Endothelial cell of umbilical vein (primary cell): ENCODE results near the gene KCNH1. TPM values are rescaled to one million over a fixed set of nuclear protein-coding genes. Genes with fewer than 3 reads are reported as not detected.

Experiments used
- BruUV-seq: library from RNA; stranded (reverse); fragments of 400-500 nt; replicated peaks from 2 replicates; lab custom pipeline; 2021; lab: Mats Ljungman, UMichigan
- CTCF ChIA-PET: fragments of 300-600, 350-600 bp; sonication (Branson Sonifier 250); formaldehyde crosslinking; loops from one replicate; lab custom pipeline; 2021; ENCODE audit warnings: antibody characterized with exemption, inconsistent platforms; lab: Charles Lee
- POLR2A ChIA-PET: fragments of 300-600, 350-600 bp; sonication (Branson Sonifier 250); formaldehyde crosslinking; loops from one replicate; lab custom pipeline; 2021; ENCODE audit warnings: antibody characterized with exemption, inconsistent platforms; lab: Charles Lee
- DNase-seq: peaks from one replicate; pipeline ENCODE4 v3.0.0-alpha.2; 2011; ENCODE audit warnings: low read depth, low spot score
- FAIRE-seq: peaks from 2 replicates; lab custom pipeline; 2011; peaks lifted over from hg19 to GRCh38; lab: Jason Lieb, UNC
- H2AFZ ChIP-seq: 2 replicates; pipeline ENCODE4 v1.6.0; 2012; ENCODE audit warnings: low read depth, low read length, control low read depth, inconsistent platforms
- H3K27ac ChIP-seq: 2 replicates; pipeline ENCODE4 v1.5.1; 2011; ENCODE audit warnings: low read depth, mild to moderate bottlenecking, control low read depth, low read length, moderate library complexity; ENCODE audit not compliant: insufficient read depth
- H3K27me3 ChIP-seq, 2 experiments: 2 replicates each; pipeline versions ENCODE4 v1.6.0 to v1.6.1; 2011; ENCODE audit warnings: low read length in 2 of 2, mixed read lengths in 1 of 2; ENCODE audit not compliant: control insufficient read depth in 2 of 2, insufficient read depth in 2 of 2
- H3K36me3 ChIP-seq, 2 experiments: 2 replicates in 1 of 2; 3 replicates in 1 of 2; pipeline ENCODE4 v1.5.1; 2011; ENCODE audit warnings: low read length in 2 of 2, mild to moderate bottlenecking in 1 of 2, moderate library complexity in 1 of 2; ENCODE audit not compliant: control insufficient read depth in 2 of 2, insufficient read depth in 2 of 2; ENCODE audit errors: extremely low read depth in 1 of 2
- H3K4me1 ChIP-seq: 3 replicates; pipeline ENCODE4 v1.5.1; 2011; ENCODE audit warnings: mild to moderate bottlenecking, low read length; ENCODE audit not compliant: control insufficient read depth, insufficient read depth; ENCODE audit errors: extremely low read depth
- H3K4me2 ChIP-seq: 2 replicates; pipeline ENCODE4 v1.6.1; 2011; ENCODE audit warnings: low read length, control low read depth, mixed read lengths; ENCODE audit not compliant: insufficient read depth
- H3K4me3 ChIP-seq, 3 experiments: fragments of 200-600 bp in 1 of 3; sonication (generic), shearing (Covaris generic) in 1 of 3; replicated peaks in 1 of 3; 2 replicates each; pipeline ENCODE4 v1.5.1; 2011 to 2016; ENCODE audit warnings: control low read depth in 3 of 3, low read length in 3 of 3, mild to moderate bottlenecking in 2 of 3, inconsistent platforms in 1 of 3, low read depth in 1 of 3, moderate library complexity in 1 of 3; ENCODE audit not compliant: insufficient read depth in 1 of 3
- H3K79me2 ChIP-seq: 2 replicates; pipeline ENCODE4 v1.6.0; 2012; ENCODE audit warnings: low read length, inconsistent platforms; ENCODE audit not compliant: control insufficient read depth, insufficient read depth
- H3K9ac ChIP-seq: replicated peaks from 2 replicates; pipeline ENCODE3; 2011; ENCODE audit warnings: low read length, control low read depth; ENCODE audit not compliant: insufficient read depth; ENCODE audit errors: extremely low read depth
- H3K9me1 ChIP-seq: replicated peaks from 3 replicates; pipeline ENCODE4 v1.6.0; 2011; ENCODE audit warnings: mild to moderate bottlenecking, low read length; ENCODE audit not compliant: control insufficient read depth, insufficient read depth; ENCODE audit errors: extremely low read depth
- H3K9me3 ChIP-seq: replicated peaks from 2 replicates; pipeline ENCODE4 v1.5.1; 2012; ENCODE audit warnings: low read length, inconsistent platforms; ENCODE audit not compliant: control insufficient read depth, insufficient read depth
- H4K20me1 ChIP-seq: replicated peaks from 2 replicates; pipeline ENCODE3; 2011; ENCODE audit warnings: mild to moderate bottlenecking, low read length; ENCODE audit not compliant: control insufficient read depth, insufficient read depth; ENCODE audit errors: extremely low read depth
- EZH2 ChIP-seq: IDR thresholded peaks from 2 replicates; pipeline ENCODE4 v1.6.1; 2012; ENCODE audit warnings: borderline replicate concordance, low read depth, mild to moderate bottlenecking, moderate library complexity, low read length, inconsistent platforms; ENCODE audit not compliant: severe bottlenecking
- FOS ChIP-seq: IDR thresholded peaks from 2 replicates; pipeline ENCODE4 v1.6.1; 2011; ENCODE audit warnings: mild to moderate bottlenecking, low read length, moderate library complexity, borderline replicate concordance; ENCODE audit not compliant: insufficient read depth
- GATA2 ChIP-seq: IDR thresholded peaks from 2 replicates; pipeline ENCODE4 v1.7.0; 2011; ENCODE audit warnings: low read depth, mild to moderate bottlenecking, moderate library complexity, mixed read lengths, low read length; ENCODE audit not compliant: insufficient read length, insufficient read depth
- JUN ChIP-seq: IDR thresholded peaks from 2 replicates; pipeline ENCODE4 v1.6.1; 2011; ENCODE audit warnings: borderline replicate concordance, low read depth; ENCODE audit not compliant: insufficient read length, insufficient read depth
- MYC ChIP-seq: IDR thresholded peaks from one replicate; pipeline ENCODE4 v1.6.1; 2011; ENCODE audit warnings: mild to moderate bottlenecking, low read depth, low read length
- POLR2A ChIP-seq: IDR thresholded peaks from 2 replicates; pipeline ENCODE4 v1.6.1; 2012; ENCODE audit warnings: low read depth, mild to moderate bottlenecking, control low read depth, low read length
- POLR2AphosphoS5 ChIP-seq: IDR thresholded peaks from 2 replicates; pipeline ENCODE4 v1.6.1; 2012; ENCODE audit warnings: low read depth, mild to moderate bottlenecking, control low read depth, low read length, moderate library complexity; ENCODE audit not compliant: insufficient read depth
- dilution Hi-C: fragments of 300-500 bp; cut with MboI; formaldehyde crosslinking; loops from one replicate; pipeline ENCODE4 v1.15.0; 2019; ENCODE audit warnings: low sequenced_read_pairs; ENCODE audit not compliant: extremely low pct_ligation_motif_present
- intact Hi-C: fragments of 100-400 bp; cut with micrococcal nuclease; formaldehyde crosslinking; loops from one replicate; pipeline ENCODE4 v1.10.0; 2022
- polyA plus RNA-seq, 4 experiments: library from polyadenylated mRNA; depleted of rRNA in 3 of 4; stranded (reverse) in 3 of 4; unstranded in 1 of 4; fragments of >200 nt; gene quantifications; 2 replicates each; pipeline versions ENCODE4 v1.2.1 to v1.2.3, GENCODE V29; 2011 to 2012; ENCODE audit warnings: missing spikeins in 1 of 4
- total RNA-seq: library from RNA; stranded (reverse); gene quantifications from 2 replicates; pipeline ENCODE4 v1.2.3, GENCODE V29; 2021
- TF ChIP-seq, protein P1 (sequence below), 2 donors: IDR thresholded peaks; 1 replicate in 1 of 2; 2 replicates in 1 of 2; pipeline ENCODE4 v1.5.1; 2011; ENCODE audit warnings: low read length in 2 of 2, mild to moderate bottlenecking in 2 of 2, moderate library complexity in 2 of 2, control low read depth in 1 of 2, inconsistent platforms in 1 of 2, low read depth in 1 of 2; ENCODE audit not compliant: insufficient read depth in 1 of 2; ENCODE audit errors: extremely low read depth in 1 of 2
- TF ChIP-seq, protein P2 (sequence below): IDR thresholded peaks from 2 replicates; pipeline ENCODE4 v1.6.1; 2011; ENCODE audit not compliant: insufficient read depth, insufficient read length

Gene KCNH1
- total and polyA plus RNA-seq, 2 donors (not counting 3 experiments of a cell fraction or from before 2014, with no cell fraction given): not detected

DNA sequence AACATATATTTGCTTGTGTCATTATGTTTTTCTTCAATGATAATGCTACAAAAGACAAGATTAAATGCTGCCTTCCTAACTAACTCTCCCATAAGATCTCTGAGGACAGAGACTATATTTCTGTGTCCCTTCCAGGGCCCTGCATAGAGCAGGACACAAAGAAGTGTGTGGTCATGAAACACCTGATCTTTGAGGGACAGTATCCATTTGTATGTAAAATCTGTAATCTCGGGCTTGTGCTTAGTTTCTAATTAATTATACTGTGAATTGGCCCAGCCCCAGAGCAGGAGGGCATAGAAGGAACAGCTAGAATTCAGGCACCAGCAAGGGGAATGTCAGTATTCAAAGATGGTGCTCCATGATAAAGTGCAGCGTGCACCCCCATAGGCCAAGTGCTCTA lies 430.4 kb downstream of the KCNH1 start:
- Histone ChIP-seq H3K4me1 (no peaks in the 10 kb centered on the region), H3K27ac (no peak overlapping the region), H3K9ac (no peak overlapping the region), H3K4me3 (no peak overlapping the region), H3K27me3 (no peaks in the 10 kb centered on the region), H3K9me3 (peaks cover 2% of the 10 kb centered on the region), H3K9me1 (no peaks in the 10 kb centered on the region), H2AFZ (no peak overlapping the region), H3K4me2 (no peak overlapping the region), H4K20me1 (no peaks in the 10 kb centered on the region), H3K36me3 (no peaks in the 10 kb centered on the region), H3K79me2 (no peaks in the 10 kb centered on the region)
- DNase-seq (no peak), FAIRE-seq (no peak)
- CTCF ChIA-PET: no interaction called here
- intact Hi-C loops: no loop called here
- TF ChIP-seq, protein P1, sequence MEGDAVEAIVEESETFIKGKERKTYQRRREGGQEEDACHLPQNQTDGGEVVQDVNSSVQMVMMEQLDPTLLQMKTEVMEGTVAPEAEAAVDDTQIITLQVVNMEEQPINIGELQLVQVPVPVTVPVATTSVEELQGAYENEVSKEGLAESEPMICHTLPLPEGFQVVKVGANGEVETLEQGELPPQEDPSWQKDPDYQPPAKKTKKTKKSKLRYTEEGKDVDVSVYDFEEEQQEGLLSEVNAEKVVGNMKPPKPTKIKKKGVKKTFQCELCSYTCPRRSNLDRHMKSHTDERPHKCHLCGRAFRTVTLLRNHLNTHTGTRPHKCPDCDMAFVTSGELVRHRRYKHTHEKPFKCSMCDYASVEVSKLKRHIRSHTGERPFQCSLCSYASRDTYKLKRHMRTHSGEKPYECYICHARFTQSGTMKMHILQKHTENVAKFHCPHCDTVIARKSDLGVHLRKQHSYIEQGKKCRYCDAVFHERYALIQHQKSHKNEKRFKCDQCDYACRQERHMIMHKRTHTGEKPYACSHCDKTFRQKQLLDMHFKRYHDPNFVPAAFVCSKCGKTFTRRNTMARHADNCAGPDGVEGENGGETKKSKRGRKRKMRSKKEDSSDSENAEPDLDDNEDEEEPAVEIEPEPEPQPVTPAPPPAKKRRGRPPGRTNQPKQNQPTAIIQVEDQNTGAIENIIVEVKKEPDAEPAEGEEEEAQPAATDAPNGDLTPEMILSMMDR (IDR thresholded peaks at IDR 0.05; ENCODE audit: extremely low read depth in 1 of 2, insufficient read depth in 1 of 2, low read depth in 1 of 2, low read length in 2 of 2): no peak
- TF ChIP-seq, protein P2, sequence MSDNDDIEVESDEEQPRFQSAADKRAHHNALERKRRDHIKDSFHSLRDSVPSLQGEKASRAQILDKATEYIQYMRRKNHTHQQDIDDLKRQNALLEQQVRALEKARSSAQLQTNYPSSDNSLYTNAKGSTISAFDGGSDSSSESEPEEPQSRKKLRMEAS: no peak
- TF ChIP-seq EZH2 (no peak), MYC (no peak), JUN (no peak), POLR2AphosphoS5 (no peak), GATA2 (no peak), FOS (no peak), POLR2A (no peak)
- POLR2A ChIA-PET: no interaction called here
- dilution Hi-C loops: no loop called here
- no TSS peak for BruUV-seq
